Rectal smooth muscle tissue (tissue), 1 donor: ENCODE measurements around the gene DISC1.
"Not testable (repeated sequence)": the region's sequence is repeated elsewhere in the genome, so short reads cannot be mapped to it uniquely, and the experiment has no call there.

ENCODE experiments used
- H3K27ac ChIP-seq: one replicate; pipeline ENCODE4 v1.7.0; 2013; ENCODE audit warnings: low read depth, low read length, inconsistent platforms
- H3K27me3 ChIP-seq: one replicate; pipeline ENCODE4 v1.7.0; 2013; ENCODE audit warnings: low read length; ENCODE audit not compliant: control insufficient read depth, insufficient read depth
- H3K36me3 ChIP-seq: one replicate; pipeline ENCODE4 v1.7.0; 2013; ENCODE audit warnings: low read length; ENCODE audit not compliant: control insufficient read depth, insufficient read depth
- H3K4me1 ChIP-seq: one replicate; pipeline ENCODE4 v1.7.0; 2013; ENCODE audit warnings: low read length; ENCODE audit not compliant: control insufficient read depth, insufficient read depth
- H3K4me3 ChIP-seq: one replicate; pipeline ENCODE4 v1.7.0; 2013; ENCODE audit warnings: low read length
- H3K9ac ChIP-seq: one replicate; pipeline ENCODE4 v1.7.0; 2013; ENCODE audit warnings: low read length

DISC1 gene

GRCh38 chr1:231763456-231763855 is 136.9 kb downstream of the DISC1 start:
- Histone ChIP-seq H3K4me1 (no peaks in the 10 kb centered on the region), H3K27ac (no peak overlapping the region), H3K9ac (no peak overlapping the region), H3K27me3 (no peaks in the 10 kb centered on the region), H3K36me3 (no peaks in the 10 kb centered on the region), H3K4me3 (no peak overlapping the region)

- not testable (repeated sequence) for H3K4me1 ChIP-seq, H3K9ac ChIP-seq, H3K27me3 ChIP-seq, H3K36me3 ChIP-seq, H3K4me3 ChIP-seq, H3K27ac ChIP-seq
Measured at GRCh38 chr1:231765825-231766224, 139.2 kb downstream of the DISC1 start.

GRCh38 chr1:231767471-231767870 is 140.9 kb downstream of the DISC1 start:
- no peaks in the 10 kb centered on the region for H3K4me1 ChIP-seq
- no peaks in the 10 kb centered on the region for H3K36me3 ChIP-seq
- H3K27ac ChIP-seq = no peak overlapping the region
- no peak overlapping the region for H3K9ac ChIP-seq
- H3K27me3 ChIP-seq = no peaks in the 10 kb centered on the region
- H3K4me3 ChIP-seq = no peak overlapping the region

- no peaks in the 10 kb centered on the region for H3K36me3 ChIP-seq
Measured at GRCh38 chr1:231768416-231768815, 141.8 kb downstream of the DISC1 start.

GRCh38 chr1:231770506-231771175 is 144.1 kb downstream of the DISC1 start:
- H3K36me3 ChIP-seq = no peaks in the 10 kb centered on the region

More at GRCh38 chr1:231768416-231768815, 141.8 kb downstream of the DISC1 start:
- no peaks in the 10 kb centered on the region for H3K27me3 ChIP-seq
- no peak overlapping the region for H3K27ac ChIP-seq
- no peak overlapping the region for H3K4me3 ChIP-seq
- H3K4me1 ChIP-seq = no peaks in the 10 kb centered on the region
- no peak overlapping the region for H3K9ac ChIP-seq

GRCh38 chr1:231774719-231775335 is 148.2 kb downstream of the DISC1 start:
- Histone ChIP-seq H3K36me3 (no peaks in the 10 kb centered on the region), H3K4me1 (no peaks in the 10 kb centered on the region), H3K4me3 (no peak overlapping the region), H3K27ac (no peak overlapping the region), H3K27me3 (no peaks in the 10 kb centered on the region), H3K9ac (no peak overlapping the region)

More at GRCh38 chr1:231770506-231771175, 144.1 kb downstream of the DISC1 start:
- no peak overlapping the region for H3K27ac ChIP-seq
- no peaks in the 10 kb centered on the region for H3K4me1 ChIP-seq
- no peaks in the 10 kb centered on the region for H3K27me3 ChIP-seq
- H3K4me3 ChIP-seq = no peak overlapping the region
- H3K9ac ChIP-seq = no peak overlapping the region

- Histone ChIP-seq H3K9ac (no peak overlapping the region), H3K4me1 (no peaks in the 10 kb centered on the region), H3K27me3 (no peaks in the 10 kb centered on the region), H3K4me3 (no peak overlapping the region), H3K36me3 (no peaks in the 10 kb centered on the region), H3K27ac (no peak overlapping the region)
Measured at GRCh38 chr1:231776010-231776756, 149.6 kb downstream of the DISC1 start.

- H3K4me1 ChIP-seq = no peaks in the 10 kb centered on the region
- no peak overlapping the region for H3K27ac ChIP-seq
- H3K27me3 ChIP-seq = no peaks in the 10 kb centered on the region
Measured at GRCh38 chr1:231776757-231777062, 150.1 kb downstream of the DISC1 start.

GRCh38 chr1:231778009-231778719 is 151.6 kb downstream of the DISC1 start:
- Histone ChIP-seq H3K36me3 (no peaks in the 10 kb centered on the region), H3K27me3 (no peaks in the 10 kb centered on the region), H3K4me1 (no peaks in the 10 kb centered on the region), H3K4me3 (no peak overlapping the region), H3K27ac (no peak overlapping the region), H3K9ac (no peak overlapping the region)

More at GRCh38 chr1:231776757-231777062, 150.1 kb downstream of the DISC1 start:
- no peak overlapping the region for H3K4me3 ChIP-seq
- no peak overlapping the region for H3K9ac ChIP-seq
- H3K36me3 ChIP-seq = no peaks in the 10 kb centered on the region

- no peak overlapping the region for H3K4me3 ChIP-seq
- no peaks in the 10 kb centered on the region for H3K27me3 ChIP-seq
- H3K9ac ChIP-seq = no peak overlapping the region
- no peaks in the 10 kb centered on the region for H3K36me3 ChIP-seq
- no peak overlapping the region for H3K27ac ChIP-seq
- no peaks in the 10 kb centered on the region for H3K4me1 ChIP-seq
Measured at GRCh38 chr1:231779081-231779480, 152.5 kb downstream of the DISC1 start.

GRCh38 chr1:231781892-231782291 is 155.3 kb downstream of the DISC1 start:
- Histone ChIP-seq H3K9ac (no peak overlapping the region), H3K27me3 (no peaks in the 10 kb centered on the region), H3K27ac (no peak overlapping the region), H3K4me3 (no peak overlapping the region), H3K4me1 (no peaks in the 10 kb centered on the region), H3K36me3 (no peaks in the 10 kb centered on the region)

GRCh38 chr1:231785073-231785472 is 158.5 kb downstream of the DISC1 start:
- not testable (repeated sequence) for H3K27me3 ChIP-seq, H3K4me3 ChIP-seq, H3K9ac ChIP-seq, H3K27ac ChIP-seq, H3K4me1 ChIP-seq, H3K36me3 ChIP-seq
